ENCODE data around the gene LHFPL6. TPM values are rescaled to one million over a fixed set of nuclear protein-coding genes. Genes with fewer than 3 reads are reported as not detected.

The LHFPL6 gene
- polyA plus RNA-seq, 3 donors, result 39.0 to 42.8 (median 40.2) TPM

- no peak for DNase-seq (ENCODE audit: low read depth in 3 of 3, low spot score in 2 of 3)
These were observed 80.7 kb downstream of the LHFPL6 start for GRCh38 chr13:39522329-39522728.

DNA sequence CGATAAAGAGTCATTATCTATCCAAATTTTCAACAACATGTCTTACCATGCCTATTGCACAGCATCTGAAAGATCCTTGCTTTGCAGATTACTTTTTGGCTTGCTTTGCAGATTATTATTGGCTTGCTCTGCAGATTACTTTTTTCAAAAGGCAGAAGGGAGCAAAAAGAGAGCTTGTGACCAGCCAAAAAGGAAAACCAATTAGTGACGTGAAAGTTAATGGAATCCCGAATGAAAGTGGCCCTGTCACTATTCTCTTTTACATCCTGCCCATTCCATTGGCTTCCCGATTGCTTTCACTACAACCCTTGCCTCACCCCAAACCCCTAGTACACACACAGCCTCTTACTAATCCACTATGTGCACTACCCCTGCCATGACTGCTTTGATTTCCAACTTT is 81.3 kb downstream of the LHFPL6 start:
- DNase-seq (ENCODE audit: low read depth in 3 of 3, low spot score in 2 of 3), result no peak

DNA sequence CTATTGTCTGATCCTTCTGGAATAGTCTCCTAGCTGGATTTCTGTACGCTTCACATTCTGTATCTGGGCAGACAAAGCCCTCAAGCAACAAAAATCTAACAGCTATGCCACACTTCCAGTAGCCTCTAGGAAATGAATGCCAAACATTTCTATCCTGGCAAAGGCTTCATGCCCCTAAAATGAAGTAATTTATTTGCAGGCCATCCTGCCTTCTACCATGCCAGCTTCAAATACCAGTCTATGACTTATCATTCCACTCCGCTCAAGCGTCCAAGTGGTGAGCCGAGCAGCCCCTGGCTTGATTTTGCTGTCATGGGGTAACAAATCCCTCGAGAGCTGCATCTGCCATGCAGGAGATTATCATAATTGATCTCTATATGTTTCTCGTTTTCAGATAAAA is 86.9 kb downstream of the LHFPL6 start:
- no peak for DNase-seq (ENCODE audit: low read depth in 3 of 3, low spot score in 2 of 3)

- DNase-seq (ENCODE audit: low read depth in 3 of 3, low spot score in 2 of 3), result no peak
These were observed 87.7 kb downstream of the LHFPL6 start for GRCh38 chr13:39515224-39515714.

DNA sequence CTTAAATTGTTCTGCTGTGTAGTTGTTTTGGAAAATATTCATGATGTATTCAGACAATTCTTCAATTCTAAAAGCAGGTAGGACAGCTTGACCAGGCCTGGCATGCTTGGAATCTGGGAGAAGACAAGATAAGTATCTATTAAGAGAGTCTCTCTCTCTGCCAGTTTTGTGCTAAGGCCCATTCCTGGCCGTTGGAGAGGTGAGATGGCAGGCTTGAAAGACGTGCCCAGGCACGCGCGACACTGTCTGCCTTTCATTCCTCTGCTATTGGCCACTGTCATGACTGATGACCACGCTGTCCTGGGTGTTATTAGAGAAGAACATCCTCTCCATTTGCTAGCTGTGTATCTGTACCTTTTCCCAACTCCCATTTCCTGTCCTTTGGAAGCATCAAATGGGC is 90.3 kb downstream of the LHFPL6 start:
- DNase-seq (ENCODE audit: low read depth in 3 of 3, low spot score in 2 of 3), result no peak

DNA sequence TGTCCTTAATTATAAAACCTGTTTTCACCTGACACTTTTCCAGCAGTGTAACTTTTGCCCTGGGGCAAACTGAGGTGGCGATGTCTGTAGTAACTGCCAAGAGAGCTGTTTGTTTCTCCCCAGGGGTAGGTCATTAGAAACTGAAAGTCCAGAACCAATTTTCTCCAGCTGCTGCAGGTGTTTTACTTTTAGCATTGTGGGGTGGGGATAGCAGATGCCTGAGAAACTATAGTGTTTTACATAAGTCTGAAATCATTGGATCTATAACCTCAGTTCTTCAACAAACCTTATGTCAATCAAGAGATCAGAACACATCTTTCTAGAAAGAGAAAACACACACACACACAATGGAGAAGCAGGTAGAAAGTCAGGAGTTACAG is 92.7 kb downstream of the LHFPL6 start:
- no peak for DNase-seq (ENCODE audit: low read depth in 3 of 3, low spot score in 2 of 3)

DNA sequence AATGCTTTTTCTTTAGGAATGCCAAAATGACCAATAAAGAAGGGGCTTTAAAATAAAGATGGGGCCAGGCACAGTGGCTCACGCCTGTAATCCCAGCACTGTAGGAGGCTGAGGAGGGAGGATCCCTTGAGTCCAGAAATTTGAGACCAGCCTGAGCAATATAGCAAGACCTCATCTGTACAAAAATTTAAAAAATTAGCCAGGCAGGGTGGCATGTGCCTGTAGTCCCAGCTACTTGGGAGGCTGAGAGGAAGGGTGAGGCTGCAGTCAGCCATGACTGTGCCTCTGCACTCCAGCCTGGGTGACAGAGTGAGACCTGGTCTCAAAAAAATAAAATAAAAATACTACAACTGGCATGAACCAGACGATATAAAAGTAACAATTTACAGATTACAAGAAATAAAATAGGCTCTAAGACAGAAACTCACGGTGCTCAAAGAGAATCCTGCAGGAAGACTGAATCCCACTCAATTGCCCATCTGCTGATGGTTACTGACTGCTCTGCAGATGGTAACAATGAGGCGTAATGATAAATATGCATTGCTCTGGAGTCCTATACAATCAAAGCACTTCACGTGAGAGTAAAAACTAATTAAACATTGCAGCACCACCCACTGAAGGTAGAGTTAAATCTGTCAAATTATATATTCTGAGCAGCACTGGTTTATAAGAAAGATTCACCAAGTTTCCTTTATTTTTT is 93.2 kb downstream of the LHFPL6 start:
- no peak for DNase-seq (ENCODE audit: low read depth in 3 of 3, low spot score in 2 of 3)

DNA sequence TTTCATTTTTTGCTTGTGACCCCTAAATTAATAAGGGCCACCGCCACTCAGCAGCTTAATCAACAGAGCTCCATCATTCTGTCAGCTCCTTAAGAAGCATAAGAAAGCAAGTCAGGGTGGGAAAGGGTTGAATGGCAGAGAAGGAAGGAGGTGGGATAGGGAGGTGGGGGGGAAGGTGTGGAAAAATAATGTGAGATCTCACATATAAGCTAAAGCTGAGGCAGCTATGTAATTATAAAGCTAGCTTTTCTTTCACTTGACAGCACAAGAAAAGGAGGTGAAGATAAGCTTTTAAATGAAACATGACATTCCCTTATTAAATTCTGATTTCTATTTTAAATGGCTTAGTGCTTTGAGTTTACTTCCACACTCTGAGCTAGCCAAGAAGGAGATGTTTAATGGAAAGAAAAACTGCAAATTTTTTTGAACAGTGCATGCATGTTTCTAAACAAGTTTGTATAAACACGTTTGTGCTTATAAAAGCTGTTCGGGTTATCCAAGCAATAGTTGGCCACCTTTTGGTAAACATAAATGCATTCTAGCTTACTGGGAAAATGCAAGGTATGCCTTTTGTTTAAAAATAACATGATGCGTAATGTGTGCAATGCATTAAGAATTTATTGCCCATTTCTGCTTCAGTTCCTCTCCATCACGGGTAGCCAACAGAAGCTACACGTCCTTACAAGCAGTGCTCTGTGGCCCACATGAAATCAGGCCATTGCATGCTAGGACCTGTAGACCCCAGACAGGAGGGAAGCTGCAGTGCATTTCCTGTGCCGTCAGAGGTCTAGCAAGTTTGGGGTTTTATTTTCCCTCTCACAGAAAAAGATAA is 96.2 kb downstream of the LHFPL6 start:
- no peak for DNase-seq (ENCODE audit: low read depth in 3 of 3, low spot score in 2 of 3)

- DNase-seq (ENCODE audit: low read depth in 3 of 3, low spot score in 2 of 3), result no peak
These were observed 97.8 kb downstream of the LHFPL6 start for GRCh38 chr13:39505151-39505550.

GRCh38 chr13:39503048-39503447 is 99.9 kb downstream of the LHFPL6 start:
- DNase-seq (ENCODE audit: low read depth in 3 of 3, low spot score in 2 of 3), result no peak

DNA sequence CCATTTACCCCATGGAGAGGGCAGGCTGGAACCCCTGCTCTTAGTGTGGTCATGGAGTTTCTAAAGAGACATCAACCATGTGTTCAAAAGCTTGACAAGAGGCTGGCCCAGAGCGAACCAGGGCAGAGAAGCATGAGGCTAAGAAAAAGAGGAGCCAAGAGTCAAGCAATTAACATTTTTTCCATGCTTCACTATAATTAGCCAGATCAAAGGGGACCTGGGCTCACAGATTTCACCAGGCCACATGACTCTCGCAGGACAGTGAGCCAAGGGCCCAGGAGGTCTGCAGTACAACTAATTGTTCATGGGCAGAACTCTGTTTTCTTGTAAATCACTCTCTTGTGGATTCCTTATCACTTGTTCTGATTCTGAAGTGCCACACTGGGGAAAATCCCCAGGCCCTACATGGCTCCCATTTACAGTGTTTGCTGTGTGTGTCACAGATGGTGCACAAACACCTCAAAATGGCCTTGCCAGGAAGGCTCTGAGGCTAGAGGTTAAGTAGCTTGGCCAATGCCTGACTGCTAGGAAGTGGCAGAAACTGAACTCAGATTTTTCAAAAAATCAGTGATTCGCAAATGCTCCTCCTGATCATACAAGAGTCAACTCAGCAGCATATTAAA is 101.2 kb downstream of the LHFPL6 start:
- DNase-seq (ENCODE audit: low read depth in 3 of 3, low spot score in 2 of 3), result no peak

GRCh38 chr13:39499604-39500003 is 103.4 kb downstream of the LHFPL6 start:
- DNase-seq (ENCODE audit: low read depth in 3 of 3, low spot score in 2 of 3), result no peak

DNA sequence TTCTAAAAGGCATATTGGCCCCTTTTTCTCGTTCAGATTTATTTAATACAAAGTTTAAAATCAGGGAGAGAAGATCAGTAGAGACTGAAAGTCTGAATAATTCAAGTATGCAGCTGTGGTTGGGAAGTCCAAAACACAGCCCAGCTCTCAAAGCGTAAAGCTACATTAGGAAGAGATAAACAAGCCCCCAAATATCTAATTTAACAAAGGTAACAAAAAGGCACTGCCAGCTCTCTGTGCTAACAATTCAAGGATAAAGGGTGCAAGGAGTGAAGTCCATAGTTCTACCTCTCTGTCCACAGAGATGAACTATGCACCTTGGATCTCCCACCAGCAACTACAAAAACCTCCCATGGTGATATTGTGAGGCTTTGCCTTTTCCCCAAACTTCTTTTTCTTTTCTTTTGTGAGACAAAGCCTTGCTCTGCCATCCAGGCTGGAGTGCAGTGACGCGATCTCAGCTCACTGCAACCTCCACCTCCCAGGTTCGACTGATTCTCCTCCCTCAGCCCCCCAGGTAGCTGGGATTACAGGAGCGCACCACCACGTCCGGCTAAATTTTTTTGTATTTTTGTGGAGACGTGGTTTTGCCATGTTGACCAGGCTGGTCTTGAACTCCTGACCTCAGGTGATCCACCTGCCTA is 104.4 kb downstream of the LHFPL6 start:
- no peak for DNase-seq (ENCODE audit: low read depth in 3 of 3, low spot score in 2 of 3)

- peak in 1 of 3 donors; percentile 20 for DNase-seq (ENCODE audit: low read depth in 3 of 3, low spot score in 2 of 3)
These were observed 106.5 kb downstream of the LHFPL6 start for GRCh38 chr13:39496506-39496905.

DNA sequence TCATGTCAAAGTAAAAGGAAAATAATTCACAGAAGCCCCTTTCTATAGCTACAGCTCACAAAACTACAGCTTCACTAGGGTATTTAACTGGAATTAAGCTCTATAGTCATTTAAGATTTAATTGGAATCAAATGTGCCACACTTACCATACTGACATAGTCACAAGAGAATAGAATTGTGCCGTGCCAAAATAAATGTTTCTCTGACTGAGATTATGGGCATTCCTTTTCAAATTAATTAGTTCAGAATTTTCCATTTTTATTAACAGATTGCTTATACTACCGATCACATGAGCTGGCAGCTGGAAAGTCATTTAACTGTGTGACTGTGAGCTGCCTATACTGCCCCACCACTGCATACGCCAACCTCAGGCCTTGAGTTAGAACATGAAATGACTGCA is 108.4 kb downstream of the LHFPL6 start:
- DNase-seq (ENCODE audit: low read depth in 3 of 3, low spot score in 2 of 3), result no peak

GRCh38 chr13:39494006-39494405 is 109.0 kb downstream of the LHFPL6 start:
- no peak for DNase-seq (ENCODE audit: low read depth in 3 of 3, low spot score in 2 of 3)

GRCh38 chr13:39490136-39490535 is 112.9 kb downstream of the LHFPL6 start:
- no peak for DNase-seq (ENCODE audit: low read depth in 3 of 3, low spot score in 2 of 3)

DNA sequence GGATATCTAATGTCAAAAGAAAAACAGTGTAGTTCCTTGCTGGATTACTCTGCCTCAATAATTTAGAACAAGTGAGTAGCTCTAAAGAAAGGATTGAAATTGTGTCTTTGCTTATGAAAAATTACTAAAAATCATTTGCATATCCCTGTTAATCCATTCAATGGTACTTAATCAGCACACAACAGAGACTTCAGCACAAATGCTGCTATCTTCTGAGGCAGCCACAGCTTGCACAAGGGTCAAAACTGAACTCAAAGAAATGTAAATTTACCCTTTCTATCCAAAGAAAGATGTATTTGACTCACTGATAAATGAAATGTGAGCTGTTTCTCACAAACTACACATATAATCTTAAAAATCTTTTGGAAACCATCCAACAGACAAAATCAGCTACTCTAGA is 116.2 kb downstream of the LHFPL6 start:
- DNase-seq (ENCODE audit: low read depth in 3 of 3, low spot score in 2 of 3), result no peak

GRCh38 chr13:39485314-39485700 is 117.7 kb downstream of the LHFPL6 start:
- DNase-seq (ENCODE audit: low read depth in 3 of 3, low spot score in 2 of 3), result no peak

GRCh38 chr13:39484506-39485313 is 118.3 kb downstream of the LHFPL6 start:
- DNase-seq (ENCODE audit: low read depth in 3 of 3, low spot score in 2 of 3), result no peak
